Activated CD8-positive, alpha-beta T cell treated with anti-CD3 and anti-CD28 coated beads for 36 hours (primary cell): ENCODE measurements around the gene GALNT16. TPM values are rescaled to one million over a fixed set of nuclear protein-coding genes. Genes with fewer than 3 reads are reported as not detected.

Experiments
- ATAC-seq: fragments of 200-7000 bp; cut with Tn5 transposase; one replicate; pipeline ENCODE4 v1.10.0; 2021; ENCODE audit warnings: mild to moderate bottlenecking, moderate library complexity
- CTCF ChIA-PET: fragments of 350-600 bp; sonication (Branson Sonifier 250); formaldehyde crosslinking; loops from one replicate; lab custom pipeline; 2021; ENCODE audit warnings: antibody characterized with exemption; lab: Charles Lee
- POLR2A ChIA-PET: fragments of 350-600 bp; sonication (Branson Sonifier 250); formaldehyde crosslinking; loops from one replicate; lab custom pipeline; 2021; ENCODE audit warnings: antibody characterized with exemption; lab: Charles Lee
- DNase-seq: peaks from one replicate; pipeline ENCODE4 v3.0.0-alpha.2; 2020
- H3K27ac Mint-ChIP-seq: one replicate; pipeline ENCODE4 v1.8.0; 2021; ENCODE audit warnings: mild to moderate bottlenecking, mixed read lengths
- H3K27me3 Mint-ChIP-seq: one replicate; pipeline ENCODE4 v1.8.0; 2021; ENCODE audit warnings: mixed read lengths
- H3K36me3 Mint-ChIP-seq: one replicate; pipeline ENCODE4 v1.8.0; 2021; ENCODE audit warnings: low read depth, mixed read lengths
- H3K4me1 Mint-ChIP-seq: one replicate; pipeline ENCODE4 v1.8.0; 2021; ENCODE audit warnings: low read depth, mixed read lengths
- H3K4me3 Mint-ChIP-seq: one replicate; pipeline ENCODE4 v1.8.0; 2021; ENCODE audit warnings: mild to moderate bottlenecking, moderate library complexity, mixed read lengths
- H3K9me3 Mint-ChIP-seq: one replicate; pipeline ENCODE4 v1.8.0; 2021; ENCODE audit warnings: mixed read lengths
- intact Hi-C: fragments of 100-400 bp; cut with micrococcal nuclease; formaldehyde crosslinking; loops from one replicate; pipeline ENCODE4 v1.10.0; 2022
- total RNA-seq, 2 experiments: library from RNA; stranded (reverse); gene quantifications; one replicate each; pipeline ENCODE4 v1.2.3, GENCODE V29; 2021
- TF ChIP-seq, protein P1 (sequence below): fragments of 200-600 bp; IDR thresholded peaks from one replicate; pipeline ENCODE4 v1.8.0; 2022; ENCODE audit warnings: antibody characterized with exemption, mild to moderate bottlenecking

GALNT16 gene
- total RNA-seq, 2 experiments from 2014 or later: not detected

- CTCF ChIA-PET: interaction anchor here (1.5 kb wide), 1 partner anchor 133 kb away, joined by 3 read pairs; no protein-coding TSS in a partner anchor
- H3K4me1 Mint-ChIP-seq: no peaks in the 10 kb centered on the region
- H3K36me3 Mint-ChIP-seq: no peaks in the 10 kb centered on the region
- TF ChIP-seq, protein P1, sequence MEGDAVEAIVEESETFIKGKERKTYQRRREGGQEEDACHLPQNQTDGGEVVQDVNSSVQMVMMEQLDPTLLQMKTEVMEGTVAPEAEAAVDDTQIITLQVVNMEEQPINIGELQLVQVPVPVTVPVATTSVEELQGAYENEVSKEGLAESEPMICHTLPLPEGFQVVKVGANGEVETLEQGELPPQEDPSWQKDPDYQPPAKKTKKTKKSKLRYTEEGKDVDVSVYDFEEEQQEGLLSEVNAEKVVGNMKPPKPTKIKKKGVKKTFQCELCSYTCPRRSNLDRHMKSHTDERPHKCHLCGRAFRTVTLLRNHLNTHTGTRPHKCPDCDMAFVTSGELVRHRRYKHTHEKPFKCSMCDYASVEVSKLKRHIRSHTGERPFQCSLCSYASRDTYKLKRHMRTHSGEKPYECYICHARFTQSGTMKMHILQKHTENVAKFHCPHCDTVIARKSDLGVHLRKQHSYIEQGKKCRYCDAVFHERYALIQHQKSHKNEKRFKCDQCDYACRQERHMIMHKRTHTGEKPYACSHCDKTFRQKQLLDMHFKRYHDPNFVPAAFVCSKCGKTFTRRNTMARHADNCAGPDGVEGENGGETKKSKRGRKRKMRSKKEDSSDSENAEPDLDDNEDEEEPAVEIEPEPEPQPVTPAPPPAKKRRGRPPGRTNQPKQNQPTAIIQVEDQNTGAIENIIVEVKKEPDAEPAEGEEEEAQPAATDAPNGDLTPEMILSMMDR: no peak
- POLR2A ChIA-PET: no interaction called here
- H3K27me3 Mint-ChIP-seq: no peaks in the 10 kb centered on the region
- intact Hi-C loops: no loop called here
- ATAC-seq (no peak), DNase-seq (no peak)
- no peak overlapping the region for H3K4me3 Mint-ChIP-seq
- H3K9me3 Mint-ChIP-seq: no peaks in the 10 kb centered on the region
- no peak overlapping the region for H3K27ac Mint-ChIP-seq
Observed at GRCh38 chr14:69326611-69327010, 66.7 kb downstream of the GALNT16 start.

DNA sequence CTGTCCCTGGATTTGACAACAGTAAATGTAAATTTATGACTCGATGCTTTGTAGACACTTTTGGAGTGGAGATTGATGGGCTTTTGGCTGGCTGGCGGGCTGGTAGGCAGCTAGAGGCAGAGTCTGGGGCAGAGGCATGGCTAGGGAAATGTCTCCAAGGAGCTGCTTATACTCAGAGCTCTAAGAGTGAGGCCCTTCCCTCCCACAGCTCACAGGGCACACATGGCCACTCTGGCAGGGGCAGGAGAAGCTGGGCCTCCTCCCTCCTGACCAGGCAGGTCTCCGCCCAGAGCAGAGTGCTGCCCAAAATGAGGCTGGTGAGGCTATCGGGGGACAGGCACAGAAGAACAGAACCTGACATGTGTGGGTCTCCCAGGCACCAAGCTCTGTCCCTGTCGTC lies 67.5 kb downstream of the GALNT16 start:
- CTCF ChIA-PET: interaction anchor here (1.4 kb wide), 1 partner anchor 14 kb away, joined by 3 read pairs; no protein-coding TSS in a partner anchor
- TF ChIP-seq, protein P1: no peak
- no peak for ATAC-seq
- Mint-ChIP-seq H3K36me3 (no peaks in the 10 kb centered on the region), H3K4me3 (no peak overlapping the region), H3K27ac (no peak overlapping the region), H3K9me3 (no peaks in the 10 kb centered on the region), H3K27me3 (no peaks in the 10 kb centered on the region), H3K4me1 (no peaks in the 10 kb centered on the region)
- POLR2A ChIA-PET: no interaction called here
- intact Hi-C loops: no loop called here
- DNase-seq: no peak

- TF ChIP-seq, protein P1: no peak
- H3K27me3 Mint-ChIP-seq: no peaks in the 10 kb centered on the region
- no peaks in the 10 kb centered on the region for H3K36me3 Mint-ChIP-seq
- intact Hi-C loops: no loop called here
- CTCF ChIA-PET: interaction anchor here (1.4 kb wide), 1 partner anchor 13 kb away, joined by 3 read pairs; no protein-coding TSS in a partner anchor
- H3K9me3 Mint-ChIP-seq: no peaks in the 10 kb centered on the region
- H3K4me3 Mint-ChIP-seq: no peak overlapping the region
- no peak overlapping the region for H3K27ac Mint-ChIP-seq
- no peaks in the 10 kb centered on the region for H3K4me1 Mint-ChIP-seq
- POLR2A ChIA-PET: no interaction called here
- no peak for DNase-seq
- ATAC-seq: no peak
Observed at GRCh38 chr14:69328317-69328716, 68.4 kb downstream of the GALNT16 start.

GRCh38 chr14:69328765-69329164 lies 68.8 kb downstream of the GALNT16 start:
- intact Hi-C loops: no loop called here
- CTCF ChIA-PET: no interaction called here
- TF ChIP-seq, protein P1: no peak
- Mint-ChIP-seq H3K9me3 (no peaks in the 10 kb centered on the region), H3K4me3 (no peak overlapping the region), H3K27me3 (no peaks in the 10 kb centered on the region), H3K36me3 (no peaks in the 10 kb centered on the region), H3K4me1 (no peaks in the 10 kb centered on the region), H3K27ac (no peak overlapping the region)
- no peak for DNase-seq
- POLR2A ChIA-PET: no interaction called here
- no peak for ATAC-seq

DNA sequence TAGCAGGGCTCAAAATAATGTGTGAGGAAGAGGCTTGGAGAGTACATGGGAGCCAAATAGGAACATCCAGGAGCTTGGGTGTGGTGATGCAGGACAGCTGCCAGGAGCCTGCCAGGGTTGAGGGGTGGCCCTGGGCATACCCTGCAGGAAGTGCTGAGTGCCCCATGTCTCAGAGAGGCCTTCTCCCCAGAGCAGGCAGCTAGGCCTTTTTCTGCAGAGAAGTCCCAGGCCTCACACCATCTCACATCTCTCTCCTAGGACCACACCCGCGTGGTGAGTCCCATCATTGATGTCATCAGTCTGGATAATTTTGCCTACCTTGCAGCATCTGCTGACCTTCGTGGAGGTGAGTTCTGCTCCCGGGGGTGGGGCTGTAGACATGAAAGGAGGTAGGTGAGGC lies 71.2 kb downstream of the GALNT16 start:
- ATAC-seq (no peak), DNase-seq (no peak)
- ChIA-PET POLR2A (no interaction called here), CTCF (interaction anchor here (1.3 kb wide), 2 partner anchors 88 to 217 kb away, joined by 3 read pairs; no protein-coding TSS in a partner anchor)
- Mint-ChIP-seq H3K36me3 (no peaks in the 10 kb centered on the region), H3K4me3 (no peak overlapping the region), H3K27ac (no peak overlapping the region), H3K4me1 (peaks cover 11% of the 10 kb centered on the region), H3K9me3 (no peaks in the 10 kb centered on the region), H3K27me3 (no peaks in the 10 kb centered on the region)
- TF ChIP-seq, protein P1: no peak
- intact Hi-C loops: no loop called here
